BE2C (cell line): Measurements from ENCODE around the gene BTRC.
"Not testable (repeated sequence)": the region's sequence is repeated elsewhere in the genome, so short reads cannot be mapped to it uniquely, and the experiment has no call there.

Experiments
- DNase-seq: peaks from one replicate; pipeline ENCODE4 v3.0.0-alpha.2; 2020
- H3K27me3 ChIP-seq: fragments of 250-450 bp; sonication (Bioruptor Pico); 2 replicates; pipeline ENCODE4 v1.5.1; 2020; ENCODE audit warnings: mild to moderate bottlenecking
- H3K36me3 ChIP-seq: fragments of 250-450 bp; sonication (Bioruptor Pico); 2 replicates; pipeline ENCODE4 v1.5.1; 2020; ENCODE audit warnings: mild to moderate bottlenecking
- H3K4me1 ChIP-seq: fragments of 250-450 bp; sonication (Bioruptor Pico); 2 replicates; pipeline ENCODE4 v1.5.1; 2020
- H3K4me3 ChIP-seq: 2 replicates; pipeline ENCODE4 v1.5.1; 2011; ENCODE audit warnings: low read depth, low read length
- H3K9me3 ChIP-seq: fragments of 250-450 bp; sonication (Bioruptor Pico); 2 replicates; pipeline ENCODE4 v1.5.1; 2020
- CTCF ChIP-seq: IDR thresholded peaks from 2 replicates; pipeline ENCODE4 v1.5.1; 2012; ENCODE audit warnings: mild to moderate bottlenecking, low read depth, low read length

Gene BTRC

DNA sequence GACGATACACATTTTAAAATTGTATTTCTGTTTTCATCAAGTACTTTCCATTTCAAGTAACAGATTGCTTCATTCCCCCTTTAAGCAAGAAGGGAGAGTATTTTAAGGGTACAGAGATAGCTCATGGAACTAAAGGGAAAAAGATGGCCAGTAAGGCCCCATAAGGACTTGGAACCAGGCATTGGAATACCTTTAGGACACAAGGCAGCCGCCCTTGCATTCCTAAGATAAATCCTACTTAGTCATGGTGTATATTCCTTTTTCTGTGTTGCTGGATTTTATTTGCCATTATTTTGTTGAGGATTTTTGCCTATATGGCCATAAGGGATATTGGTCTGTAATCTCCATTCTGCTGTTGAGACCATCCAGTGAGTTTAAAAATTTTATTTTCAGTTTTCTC lies 49.2 kb downstream of the BTRC start:
- Histone ChIP-seq H3K36me3 (no peaks in the 10 kb centered on the region), H3K4me3 (no peak overlapping the region), H3K4me1 (no peaks in the 10 kb centered on the region; the same call in 1 of the 2 replicates), H3K27me3 (no peaks in the 10 kb centered on the region), H3K9me3 (no peaks in the 10 kb centered on the region)
- DNase-seq, result no peak
- TF ChIP-seq CTCF, result no peak

- DNase-seq, result no peak
- Histone ChIP-seq H3K36me3 (no peaks in the 10 kb centered on the region), H3K27me3 (no peaks in the 10 kb centered on the region), H3K9me3 (no peaks in the 10 kb centered on the region), H3K4me1 (no peaks in the 10 kb centered on the region; the same call in 1 of the 2 replicates), H3K4me3 (no peak overlapping the region)
- no peak for TF ChIP-seq CTCF
Measured at GRCh38 chr10:101405001-101405400, 51.0 kb downstream of the BTRC start.

GRCh38 chr10:101411598-101411997 lies 57.6 kb downstream of the BTRC start:
- Histone ChIP-seq H3K4me1 (no peaks in the 10 kb centered on the region), H3K4me3 (no peak overlapping the region), H3K9me3 (no peaks in the 10 kb centered on the region), H3K36me3 (no peaks in the 10 kb centered on the region), H3K27me3 (no peaks in the 10 kb centered on the region)
- TF ChIP-seq CTCF, result no peak
- no peak for DNase-seq

DNA sequence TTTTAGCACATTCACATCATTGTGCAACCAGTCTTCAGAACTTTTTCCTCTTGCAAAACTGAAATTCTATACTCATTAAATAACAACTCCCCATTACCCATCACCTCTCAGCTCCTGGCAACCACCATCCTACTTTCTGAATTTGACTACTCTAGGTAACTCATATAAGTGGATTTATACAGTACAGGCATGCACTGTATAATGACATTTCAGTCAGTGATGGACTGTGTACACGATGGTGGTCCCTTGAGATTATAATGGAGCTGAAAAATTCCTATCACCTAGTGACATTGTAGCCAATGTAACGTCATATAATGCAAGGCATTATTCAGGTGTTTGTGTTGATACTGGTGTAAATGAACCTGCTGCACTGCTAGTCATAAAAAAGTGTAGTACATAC lies 60.1 kb downstream of the BTRC start:
- DNase-seq, result no peak
- no peaks in the 10 kb centered on the region for H3K4me1 ChIP-seq
- H3K27me3 ChIP-seq, result no peaks in the 10 kb centered on the region
- H3K4me3 ChIP-seq, result no peak overlapping the region
- no peaks in the 10 kb centered on the region for H3K36me3 ChIP-seq
- no peak for TF ChIP-seq CTCF
- no peaks in the 10 kb centered on the region for H3K9me3 ChIP-seq

GRCh38 chr10:101415884-101416283 lies 61.9 kb downstream of the BTRC start:
- Histone ChIP-seq H3K4me3 (no peak overlapping the region), H3K36me3 (no peaks in the 10 kb centered on the region), H3K9me3 (no peaks in the 10 kb centered on the region), H3K4me1 (no peaks in the 10 kb centered on the region), H3K27me3 (no peaks in the 10 kb centered on the region)
- DNase-seq, result no peak
- no peak for TF ChIP-seq CTCF

- not testable (repeated sequence) for H3K4me3 ChIP-seq, DNase-seq, H3K27me3 ChIP-seq, H3K36me3 ChIP-seq, H3K4me1 ChIP-seq, H3K9me3 ChIP-seq
Measured at GRCh38 chr10:101421967-101422366, 68.0 kb downstream of the BTRC start.

DNA sequence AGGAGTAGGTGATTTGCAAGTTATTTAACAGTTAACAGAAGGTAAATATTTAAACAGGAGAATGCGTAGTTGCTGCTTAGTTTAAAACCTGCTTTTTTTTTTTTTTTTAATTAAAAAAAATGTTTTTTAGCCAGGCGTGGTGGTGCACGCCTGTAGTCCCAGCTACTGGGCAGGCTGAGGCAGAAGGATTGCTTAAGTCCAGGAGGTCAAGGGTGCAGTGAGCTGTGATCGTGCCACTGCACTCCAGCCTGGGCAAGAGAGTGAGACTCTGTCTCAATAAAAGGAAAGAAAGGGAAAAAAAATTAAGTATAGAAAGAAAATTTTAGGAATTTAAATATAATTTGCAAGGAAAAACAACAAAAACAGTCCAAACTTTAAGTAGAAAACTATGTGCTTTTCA lies 71.6 kb downstream of the BTRC start:
- H3K9me3 ChIP-seq, result no peaks in the 10 kb centered on the region
- no peak for DNase-seq
- no peaks in the 10 kb centered on the region for H3K4me1 ChIP-seq
- H3K27me3 ChIP-seq, result no peaks in the 10 kb centered on the region
- no peak for TF ChIP-seq CTCF
- no peak overlapping the region for H3K4me3 ChIP-seq
- H3K36me3 ChIP-seq, result no peaks in the 10 kb centered on the region
